Ishikawa (cell line): ENCODE data around the gene CD99L2.

Source experiments
- CEBPB ChIP-seq: IDR thresholded peaks from 2 replicates; pipeline ENCODE4 v1.6.1; 2012
- CREB1 ChIP-seq: IDR thresholded peaks from 2 replicates; pipeline ENCODE4 v1.6.1; 2012; ENCODE audit warnings: low read depth
- EGR1 ChIP-seq: IDR thresholded peaks from 2 replicates; pipeline ENCODE4 v1.6.1; 2012
- EP300 ChIP-seq: IDR thresholded peaks from 2 replicates; pipeline ENCODE4 v1.6.1; 2012; ENCODE audit warnings: borderline replicate concordance
- FOXM1 ChIP-seq: IDR thresholded peaks from 2 replicates; pipeline ENCODE4 v1.6.1; 2012; ENCODE audit warnings: low read depth, borderline replicate concordance
- NFIC ChIP-seq: IDR thresholded peaks from 2 replicates; pipeline ENCODE4 v1.6.1; 2012
- RAD21 ChIP-seq: IDR thresholded peaks from 2 replicates; pipeline ENCODE4 v1.6.1; 2012; ENCODE audit warnings: low read depth
- REST ChIP-seq: IDR thresholded peaks from 2 replicates; pipeline ENCODE4 v1.6.1; 2012; ENCODE audit warnings: low read depth, mild to moderate bottlenecking
- TAF1 ChIP-seq: IDR thresholded peaks from 2 replicates; pipeline ENCODE4 v1.6.1; 2012; ENCODE audit warnings: low read depth, mild to moderate bottlenecking
- TCF12 ChIP-seq: IDR thresholded peaks from 2 replicates; pipeline ENCODE4 v1.6.1; 2012; ENCODE audit warnings: low read depth
- TEAD4 ChIP-seq: IDR thresholded peaks from 2 replicates; pipeline ENCODE4 v1.6.1; 2012
- YY1 ChIP-seq: IDR thresholded peaks from 2 replicates; pipeline ENCODE4 v1.6.1; 2012; ENCODE audit warnings: low read depth
- ZBTB7A ChIP-seq: IDR thresholded peaks from 2 replicates; pipeline ENCODE4 v1.6.1; 2012; ENCODE audit warnings: low read depth
- TF ChIP-seq, protein P1 (sequence below): IDR thresholded peaks from 2 replicates; pipeline ENCODE4 v1.6.1; 2012
- TF ChIP-seq, protein P2 (sequence below): IDR thresholded peaks from 2 replicates; pipeline ENCODE4 v1.6.1; 2012

CD99L2 gene

DNA sequence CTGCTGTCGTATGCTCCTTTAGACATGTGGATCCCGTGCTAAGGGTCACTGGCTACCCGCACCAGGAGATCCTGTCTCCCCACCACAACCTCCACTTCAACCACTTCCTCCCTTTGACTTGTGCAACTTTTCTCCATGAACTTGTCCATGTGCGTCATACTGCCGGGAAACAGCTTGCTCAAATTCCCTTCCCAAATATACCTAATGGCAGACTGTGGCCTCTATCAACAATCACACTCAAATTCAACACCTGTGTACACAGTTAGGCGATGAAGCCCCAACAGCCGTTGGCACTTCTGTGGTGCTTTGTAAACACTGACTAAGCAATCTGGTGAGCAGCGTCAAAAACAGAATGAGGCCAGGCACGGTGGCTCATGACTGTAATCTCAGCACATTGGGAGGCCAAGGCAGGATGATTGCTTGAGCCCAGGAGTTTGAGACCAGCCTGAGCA, 49.5 kb downstream of the CD99L2 start:
- TF ChIP-seq RAD21, result no peak
- TF ChIP-seq ZBTB7A, result no peak
- TF ChIP-seq, protein P1, sequence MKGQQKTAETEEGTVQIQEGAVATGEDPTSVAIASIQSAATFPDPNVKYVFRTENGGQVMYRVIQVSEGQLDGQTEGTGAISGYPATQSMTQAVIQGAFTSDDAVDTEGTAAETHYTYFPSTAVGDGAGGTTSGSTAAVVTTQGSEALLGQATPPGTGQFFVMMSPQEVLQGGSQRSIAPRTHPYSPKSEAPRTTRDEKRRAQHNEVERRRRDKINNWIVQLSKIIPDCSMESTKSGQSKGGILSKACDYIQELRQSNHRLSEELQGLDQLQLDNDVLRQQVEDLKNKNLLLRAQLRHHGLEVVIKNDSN, result no peak
- TF ChIP-seq REST, result no peak
- TF ChIP-seq TCF12, result no peak
- TF ChIP-seq CREB1, result no peak
- no peak for TF ChIP-seq NFIC
- TF ChIP-seq FOXM1, result no peak
- TF ChIP-seq, protein P2, sequence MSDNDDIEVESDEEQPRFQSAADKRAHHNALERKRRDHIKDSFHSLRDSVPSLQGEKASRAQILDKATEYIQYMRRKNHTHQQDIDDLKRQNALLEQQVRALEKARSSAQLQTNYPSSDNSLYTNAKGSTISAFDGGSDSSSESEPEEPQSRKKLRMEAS, result no peak
- TF ChIP-seq YY1, result no peak

DNA sequence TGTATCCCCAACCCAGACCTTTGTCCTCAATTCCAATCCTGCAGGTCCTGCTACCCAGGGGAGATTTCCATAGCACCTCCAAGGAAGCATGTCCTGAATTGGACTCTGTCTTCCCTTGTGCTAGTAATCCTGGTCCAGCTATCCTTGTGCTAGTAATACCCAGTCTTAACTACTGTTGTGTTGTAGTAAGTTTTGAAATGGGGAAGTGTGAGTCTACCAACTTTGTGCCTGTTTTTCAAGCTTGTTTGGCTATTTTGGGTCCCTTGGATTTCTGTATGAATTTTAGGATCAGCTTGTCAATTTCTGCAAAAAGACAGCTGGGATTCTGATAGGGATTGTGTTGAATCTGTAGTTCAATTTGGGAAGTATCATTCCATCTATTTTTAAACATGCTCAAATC, 51.4 kb downstream of the CD99L2 start:
- no peak for TF ChIP-seq FOXM1
- no peak for TF ChIP-seq CEBPB
- TF ChIP-seq EGR1, result no peak
- TF ChIP-seq TCF12, result no peak
- TF ChIP-seq CREB1, result no peak
- TF ChIP-seq, protein P2, result no peak
- TF ChIP-seq, protein P1, result no peak
- no peak for TF ChIP-seq EP300

DNA sequence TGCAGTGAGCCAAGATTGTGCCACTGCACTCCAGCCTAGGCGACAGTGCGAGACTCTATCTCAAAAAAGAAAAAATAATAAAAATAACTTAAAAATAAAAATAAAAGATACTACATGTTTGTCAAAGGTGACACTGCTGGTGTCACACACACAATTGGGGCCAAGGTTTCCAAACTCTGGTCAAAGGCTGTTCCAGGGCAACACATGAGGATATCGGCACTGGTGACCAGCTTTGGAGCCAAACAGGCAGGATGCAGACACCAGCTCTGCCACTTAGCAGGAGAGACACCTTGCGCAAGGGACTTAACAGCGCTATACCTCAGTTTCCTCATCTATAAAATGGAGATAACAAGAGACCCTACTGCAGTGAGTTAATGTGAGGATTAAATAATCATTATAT, 52.3 kb downstream of the CD99L2 start:
- TF ChIP-seq EGR1, result no peak
- no peak for TF ChIP-seq TAF1
- TF ChIP-seq, protein P2, result no peak
- no peak for TF ChIP-seq ZBTB7A
- TF ChIP-seq NFIC, result no peak
- TF ChIP-seq CREB1, result no peak
- no peak for TF ChIP-seq RAD21
- TF ChIP-seq YY1, result no peak
- TF ChIP-seq TCF12, result no peak
- no peak for TF ChIP-seq EP300
- TF ChIP-seq REST, result no peak

DNA sequence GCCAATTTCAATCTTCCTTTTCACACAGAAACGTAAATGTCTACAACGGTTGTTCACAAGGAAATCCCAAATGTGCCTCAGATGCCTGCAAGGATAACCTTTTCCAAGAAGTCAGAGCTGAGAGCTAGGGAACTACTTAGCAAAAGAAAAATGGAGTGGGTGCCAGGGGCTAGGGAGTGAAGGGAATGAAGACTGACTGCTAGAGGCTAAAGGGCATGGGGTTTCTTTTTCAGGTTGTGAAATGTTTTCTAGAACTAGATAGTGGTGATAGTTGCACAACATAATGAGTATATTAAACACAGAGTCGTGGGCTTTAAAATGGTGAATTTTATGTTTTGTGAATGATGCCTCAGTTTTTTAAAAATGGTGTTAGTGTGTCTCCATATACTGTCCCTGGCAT, 53.4 kb downstream of the CD99L2 start:
- no peak for TF ChIP-seq CREB1
- TF ChIP-seq REST, result no peak
- no peak for TF ChIP-seq TCF12
- TF ChIP-seq RAD21, result no peak
- TF ChIP-seq EP300, result no peak
- no peak for TF ChIP-seq YY1
- TF ChIP-seq FOXM1, result no peak
- no peak for TF ChIP-seq ZBTB7A
- TF ChIP-seq CEBPB, result no peak
- no peak for TF ChIP-seq TAF1
- TF ChIP-seq NFIC, result no peak
- TF ChIP-seq, protein P2, result no peak
- no peak for TF ChIP-seq TEAD4
- TF ChIP-seq, protein P1, result no peak
- no peak for TF ChIP-seq EGR1
